ENCODE measurements around the gene ZRANB2. TPM values are rescaled to one million over a fixed set of nuclear protein-coding genes. Genes with fewer than 3 reads are reported as not detected.
A peak's percentile ranks its signal among the peaks of the same experiment; 100 is the strongest.

ZRANB2 gene
- total RNA-seq, 2 experiments from 2014 or later, result 102 TPM

DNA sequence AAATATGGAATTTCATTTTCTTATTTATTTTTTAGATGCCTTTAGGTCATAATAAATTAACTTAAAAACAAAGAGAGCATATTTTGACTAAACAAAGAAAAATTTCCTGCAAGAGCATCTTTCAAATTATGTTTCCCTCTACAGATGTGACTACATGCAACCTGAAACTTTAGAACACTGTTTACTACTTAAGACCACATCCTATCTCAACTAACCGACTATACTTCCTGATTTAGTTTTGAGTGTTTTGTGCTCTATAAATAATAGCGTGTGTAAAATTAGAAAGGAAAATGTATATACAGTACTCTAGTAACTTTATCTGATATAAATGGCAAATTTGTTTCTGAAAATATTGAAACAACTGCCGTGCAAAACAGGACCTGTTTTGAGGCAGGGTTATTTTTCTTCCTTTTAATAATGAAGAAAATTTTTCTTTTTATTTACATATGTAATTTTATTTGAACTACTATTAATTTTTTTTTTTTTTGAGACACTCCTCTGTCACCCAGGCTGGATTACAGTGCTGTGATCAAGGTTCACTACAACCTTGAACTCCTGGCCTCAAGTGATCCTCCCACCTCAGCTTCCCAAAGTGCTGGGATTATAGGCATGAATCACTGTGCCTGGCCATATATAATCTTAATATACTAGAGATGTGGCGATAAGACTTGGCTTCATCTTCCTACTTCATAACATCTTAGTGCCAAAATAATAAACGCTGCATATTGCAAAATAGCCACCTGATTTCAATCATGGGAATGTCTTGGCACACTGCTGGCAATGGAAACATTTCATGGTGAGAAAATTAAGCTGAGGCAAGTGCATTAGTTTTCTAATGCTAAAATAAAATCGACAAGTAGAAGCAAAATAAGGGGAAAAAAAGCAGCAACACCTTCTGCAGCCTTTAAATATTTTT lies 12.3 kb downstream of the ZRANB2 start:
- ATAC-seq (ENCODE audit: poor library complexity) (no peak), DNase-seq (no peak)
- Mint-ChIP-seq H3K4me1 (ENCODE audit: low read depth) (peaks cover 10% of the 10 kb centered on the region), H3K9me3 (no peaks in the 10 kb centered on the region), H3K27me3 (no peaks in the 10 kb centered on the region), H3K4me3 (no peak overlapping the region), H3K36me3 (ENCODE audit: low read depth) (peaks cover 92% of the 10 kb centered on the region), H3K27ac (no peak overlapping the region)
- Histone ChIP-seq H3K27ac (ENCODE audit: low read depth in 1 of 2, low read length in 2 of 2) (no peak overlapping the region), H3K27me3 (ENCODE audit: control insufficient read depth in 1 of 2, insufficient read depth in 2 of 2, low read length in 2 of 2) (no peaks in the 10 kb centered on the region), H3K9me3 (ENCODE audit: control insufficient read depth in 1 of 2, insufficient read depth in 1 of 2, low read length in 2 of 2) (no peaks in the 10 kb centered on the region), H3K4me3 (ENCODE audit: low read length) (no peak overlapping the region), H3K4me1 (ENCODE audit: insufficient read depth, low read length) (no peaks in the 10 kb centered on the region), H3K36me3 (ENCODE audit: insufficient read depth, low read length) (peaks cover 95% of the 10 kb centered on the region)
- ChIA-PET POLR2A (no interaction called here), CTCF (interaction anchor here (1.2 kb wide), 1 partner anchor 12 kb away, joined by 9 read pairs; the partner anchor contains the start of gene ZRANB2)
- TF ChIP-seq, protein P1, sequence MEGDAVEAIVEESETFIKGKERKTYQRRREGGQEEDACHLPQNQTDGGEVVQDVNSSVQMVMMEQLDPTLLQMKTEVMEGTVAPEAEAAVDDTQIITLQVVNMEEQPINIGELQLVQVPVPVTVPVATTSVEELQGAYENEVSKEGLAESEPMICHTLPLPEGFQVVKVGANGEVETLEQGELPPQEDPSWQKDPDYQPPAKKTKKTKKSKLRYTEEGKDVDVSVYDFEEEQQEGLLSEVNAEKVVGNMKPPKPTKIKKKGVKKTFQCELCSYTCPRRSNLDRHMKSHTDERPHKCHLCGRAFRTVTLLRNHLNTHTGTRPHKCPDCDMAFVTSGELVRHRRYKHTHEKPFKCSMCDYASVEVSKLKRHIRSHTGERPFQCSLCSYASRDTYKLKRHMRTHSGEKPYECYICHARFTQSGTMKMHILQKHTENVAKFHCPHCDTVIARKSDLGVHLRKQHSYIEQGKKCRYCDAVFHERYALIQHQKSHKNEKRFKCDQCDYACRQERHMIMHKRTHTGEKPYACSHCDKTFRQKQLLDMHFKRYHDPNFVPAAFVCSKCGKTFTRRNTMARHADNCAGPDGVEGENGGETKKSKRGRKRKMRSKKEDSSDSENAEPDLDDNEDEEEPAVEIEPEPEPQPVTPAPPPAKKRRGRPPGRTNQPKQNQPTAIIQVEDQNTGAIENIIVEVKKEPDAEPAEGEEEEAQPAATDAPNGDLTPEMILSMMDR (IDR thresholded peaks at IDR 0.05), result no peak
- intact Hi-C loops (cut with DNase I, micrococcal nuclease), result no loop called here

DNA sequence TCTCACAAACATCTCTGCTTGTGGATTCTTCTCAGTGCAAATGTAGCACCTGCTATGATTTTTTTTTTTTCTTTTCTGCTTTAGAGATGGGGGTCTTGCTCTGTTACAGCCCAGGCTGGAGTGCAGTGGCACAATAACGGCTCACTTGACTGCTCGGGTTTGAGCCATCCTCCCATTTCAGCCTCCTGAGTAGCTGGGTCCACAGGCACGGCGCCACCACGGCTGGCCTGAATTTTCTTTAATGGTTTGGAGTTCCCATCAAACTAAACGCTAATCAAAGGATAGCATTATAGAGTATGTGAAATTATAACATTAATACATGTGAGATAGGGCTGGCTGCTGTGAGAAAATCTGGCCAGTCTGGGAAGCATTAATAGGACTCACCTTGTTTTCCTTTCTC lies 26.0 kb downstream of the ZRANB2 start:
- no peaks in the 10 kb centered on the region for H3K27me3 ChIP-seq (ENCODE audit: control insufficient read depth in 1 of 2, insufficient read depth in 2 of 2, low read length in 2 of 2)
- no peaks in the 10 kb centered on the region for H3K9me3 ChIP-seq (ENCODE audit: control insufficient read depth in 1 of 2, insufficient read depth in 1 of 2, low read length in 2 of 2)
- H3K27me3 Mint-ChIP-seq, result peaks cover 3% of the 10 kb centered on the region
- no peaks in the 10 kb centered on the region for H3K9me3 Mint-ChIP-seq
- peaks cover 3% of the 10 kb centered on the region for H3K4me1 Mint-ChIP-seq (ENCODE audit: low read depth)
- DNase-seq, result peak in 1 of 14 experiments; percentile 12
- H3K27ac Mint-ChIP-seq, result peak overlapping the region; percentile 54
- ChIA-PET CTCF (no interaction called here), POLR2A (interaction anchor here (1.5 kb wide), 1 partner anchor 26 kb away, joined by 5 read pairs; the partner anchor contains the start of gene ZRANB2)
- H3K36me3 ChIP-seq (ENCODE audit: insufficient read depth, low read length), result peaks cover 14% of the 10 kb centered on the region
- intact Hi-C loops (cut with DNase I, micrococcal nuclease), result loop anchor here in 1 of 2 experiments (10.0 kb wide), 1 partner anchor 920 kb away; no protein-coding TSS in a partner anchor
- H3K4me1 ChIP-seq (ENCODE audit: insufficient read depth, low read length), result no peaks in the 10 kb centered on the region
- H3K4me3 ChIP-seq (ENCODE audit: low read length), result no peak overlapping the region
- H3K36me3 Mint-ChIP-seq (ENCODE audit: low read depth), result peaks cover 16% of the 10 kb centered on the region
- H3K27ac ChIP-seq (ENCODE audit: low read depth in 1 of 2, low read length in 2 of 2), result no peak overlapping the region
- no peak overlapping the region for H3K4me3 Mint-ChIP-seq
- TF ChIP-seq, protein P1 (IDR thresholded peaks at IDR 0.05), result no peak
- ATAC-seq (ENCODE audit: poor library complexity), result peak; percentile 30

DNA sequence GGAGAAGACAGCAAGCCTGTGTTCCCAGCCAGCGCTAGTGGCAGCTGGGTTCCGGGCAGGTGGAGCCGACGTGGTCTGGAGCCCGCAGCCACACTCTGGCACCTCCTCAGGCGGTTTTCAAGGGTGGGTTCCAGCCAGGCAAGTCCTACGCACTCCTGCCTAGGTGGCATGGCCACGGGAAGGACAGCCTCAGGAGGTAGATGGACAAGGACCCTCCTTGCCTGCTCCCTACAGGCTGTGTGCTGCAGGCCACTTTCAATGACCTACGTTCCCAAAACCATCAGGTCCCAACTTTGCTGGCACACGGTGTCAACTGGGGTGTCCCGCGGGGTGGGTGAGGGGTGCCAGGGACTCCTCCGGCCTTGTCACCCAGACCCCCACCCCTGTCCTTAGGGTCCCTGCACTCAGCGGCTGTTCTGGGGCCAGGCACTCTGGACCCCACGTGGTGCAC lies 26.5 kb downstream of the ZRANB2 start:
- peaks cover 13% of the 10 kb centered on the region for H3K36me3 ChIP-seq (ENCODE audit: insufficient read depth, low read length)
- H3K27ac Mint-ChIP-seq, result no peak overlapping the region
- peak in 1 of 14 experiments; percentile 18 for DNase-seq
- CTCF ChIA-PET, result no interaction called here
- ATAC-seq (ENCODE audit: poor library complexity), result peak; percentile 33
- H3K4me3 ChIP-seq (ENCODE audit: low read length), result no peak overlapping the region
- no peaks in the 10 kb centered on the region for H3K9me3 Mint-ChIP-seq
- peaks cover 13% of the 10 kb centered on the region for H3K36me3 Mint-ChIP-seq (ENCODE audit: low read depth)
- H3K4me3 Mint-ChIP-seq, result no peak overlapping the region
- peaks cover 0 to under 1% of the 10 kb centered on the region in 2 experiments for H3K27me3 ChIP-seq (ENCODE audit: control insufficient read depth in 1 of 2, insufficient read depth in 2 of 2, low read length in 2 of 2)
- peaks cover 4% of the 10 kb centered on the region for H3K4me1 Mint-ChIP-seq (ENCODE audit: low read depth)
- intact Hi-C loops (cut with DNase I, micrococcal nuclease), result loop anchor here in 1 of 2 experiments (10.0 kb wide), 1 partner anchor 920 kb away; no protein-coding TSS in a partner anchor
- no peak overlapping the region for H3K27ac ChIP-seq (ENCODE audit: low read depth in 1 of 2, low read length in 2 of 2)
- TF ChIP-seq, protein P1 (IDR thresholded peaks at IDR 0.05), result no peak
- H3K9me3 ChIP-seq (ENCODE audit: control insufficient read depth in 1 of 2, insufficient read depth in 1 of 2, low read length in 2 of 2), result no peaks in the 10 kb centered on the region
- H3K4me1 ChIP-seq (ENCODE audit: insufficient read depth, low read length), result no peaks in the 10 kb centered on the region
- POLR2A ChIA-PET, result no interaction called here
- H3K27me3 Mint-ChIP-seq, result peaks cover 4% of the 10 kb centered on the region

All from CD4-positive, alpha-beta T cell (primary cell).